SJSA1 (cell line): ENCODE data around the gene CBFB. TPM values are rescaled to one million over a fixed set of nuclear protein-coding genes. Genes with fewer than 3 reads are reported as not detected.
"Not testable (repeated sequence)": the region's sequence is repeated elsewhere in the genome, so short reads cannot be mapped to it uniquely, and the experiment has no call there.

Source experiments
- DNase-seq, 2 experiments: peaks; one replicate each; pipeline ENCODE4 v3.0.0-alpha.2; 2015 to 2020; ENCODE audit warnings: low spot score in 2 of 2, low read depth in 1 of 2
- H3K27ac ChIP-seq: fragments of 250-450 bp; sonication (Bioruptor Pico); 2 replicates; pipeline ENCODE4 v1.5.1; 2020; ENCODE audit warnings: mild to moderate bottlenecking, moderate library complexity
- H3K27me3 ChIP-seq: fragments of 250-450 bp; sonication (Bioruptor Pico); replicated peaks from 2 replicates; pipeline ENCODE4 v1.5.1; 2020; ENCODE audit warnings: mild to moderate bottlenecking, moderate library complexity
- H3K36me3 ChIP-seq: fragments of 250-450 bp; sonication (Bioruptor Pico); 2 replicates; pipeline ENCODE4 v1.5.1; 2020; ENCODE audit warnings: mild to moderate bottlenecking
- H3K4me1 ChIP-seq: fragments of 250-450 bp; sonication (Bioruptor Pico); replicated peaks from 2 replicates; pipeline ENCODE4 v1.6.1; 2021; ENCODE audit warnings: mild to moderate bottlenecking
- H3K4me3 ChIP-seq: fragments of 250-450 bp; sonication (Bioruptor Pico); 2 replicates; pipeline ENCODE4 v1.5.1; 2020; ENCODE audit warnings: mild to moderate bottlenecking
- H3K9me3 ChIP-seq: fragments of 250-450 bp; sonication (Bioruptor Pico); replicated peaks from 2 replicates; pipeline ENCODE4 v1.5.1; 2020; ENCODE audit warnings: mild to moderate bottlenecking
- total RNA-seq: library from RNA; depleted of rRNA; stranded (reverse); fragments of >200 nt; shearing (Covaris generic); gene quantifications from 2 replicates; pipeline ENCODE4 v1.2.3, GENCODE V29; 2014

Gene CBFB
- total RNA-seq, 1 experiment from 2014 or later = 170 TPM

- not testable (repeated sequence) for DNase-seq, H3K4me1 ChIP-seq, H3K27me3 ChIP-seq, H3K27ac ChIP-seq, H3K9me3 ChIP-seq, H3K4me3 ChIP-seq
- peaks cover 59% of the 10 kb centered on the region for H3K36me3 ChIP-seq
These were observed 93.8 kb downstream of the CBFB start for GRCh38 chr16:67122799-67123198.

GRCh38 chr16:67128417-67128816 is 99.5 kb downstream of the CBFB start:
- Histone ChIP-seq H3K9me3 (no peaks in the 10 kb centered on the region), H3K27me3 (no peaks in the 10 kb centered on the region), H3K27ac (no peak overlapping the region), H3K4me3 (no peak overlapping the region), H3K4me1 (no peaks in the 10 kb centered on the region), H3K36me3 (peaks cover 50% of the 10 kb centered on the region)
- DNase-seq = no peak

DNA sequence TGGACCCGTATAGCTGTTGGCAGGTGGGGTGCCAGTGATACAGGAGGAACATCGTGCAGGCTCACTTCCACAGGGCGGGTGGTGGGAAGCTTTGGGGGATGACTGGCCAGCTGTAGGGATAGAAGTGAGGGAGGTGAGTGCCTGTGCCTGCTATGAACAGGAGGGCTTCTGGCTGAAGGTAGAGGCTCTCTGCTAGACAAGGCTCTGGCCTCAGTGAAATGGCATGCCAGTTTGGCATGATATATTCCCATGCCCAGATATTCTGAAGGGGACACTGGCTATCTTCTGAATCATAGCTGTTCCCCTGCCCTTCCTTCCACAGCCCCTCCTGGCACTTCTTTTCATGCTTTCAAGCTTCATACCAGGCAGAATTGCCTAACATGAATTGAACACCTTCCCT is 99.9 kb downstream of the CBFB start:
- Histone ChIP-seq H3K4me3 (no peak overlapping the region), H3K9me3 (no peaks in the 10 kb centered on the region), H3K27ac (no peak overlapping the region), H3K4me1 (no peaks in the 10 kb centered on the region), H3K27me3 (no peaks in the 10 kb centered on the region), H3K36me3 (peaks cover 47% of the 10 kb centered on the region)
- no peak for DNase-seq

DNA sequence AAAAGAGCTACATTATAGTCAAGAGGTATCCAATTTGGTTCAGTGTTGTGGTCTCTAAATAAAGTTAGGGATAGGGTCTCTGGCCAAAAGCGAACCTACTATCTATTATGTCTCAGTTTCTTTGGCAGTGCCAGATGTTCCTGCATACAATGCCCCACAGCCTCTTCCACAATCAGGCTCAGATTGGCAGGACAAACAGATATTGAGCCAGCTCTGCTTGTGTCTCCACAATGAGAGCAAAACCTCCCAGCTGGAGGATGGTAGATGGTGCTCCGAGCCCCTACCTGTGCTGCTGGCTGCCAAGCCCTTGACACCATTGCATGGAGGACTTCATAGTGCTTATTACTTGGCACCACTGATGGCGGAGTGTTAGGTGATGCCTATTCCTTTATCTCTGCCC is 100.5 kb downstream of the CBFB start:
- no peak for DNase-seq
- no peaks in the 10 kb centered on the region for H3K9me3 ChIP-seq
- no peak overlapping the region for H3K4me3 ChIP-seq
- no peaks in the 10 kb centered on the region for H3K4me1 ChIP-seq
- peaks cover 47% of the 10 kb centered on the region for H3K36me3 ChIP-seq
- no peak overlapping the region for H3K27ac ChIP-seq
- no peaks in the 10 kb centered on the region for H3K27me3 ChIP-seq

- Histone ChIP-seq H3K9me3 (no peaks in the 10 kb centered on the region; the same call in 1 of the 2 replicates), H3K27ac (no peak overlapping the region), H3K27me3 (no peaks in the 10 kb centered on the region), H3K4me1 (no peaks in the 10 kb centered on the region), H3K36me3 (peaks cover 81% of the 10 kb centered on the region), H3K4me3 (no peak overlapping the region)
- DNase-seq = no peak
These were observed 108.7 kb downstream of the CBFB start for GRCh38 chr16:67137605-67138004.

GRCh38 chr16:67141391-67141790 is 112.4 kb downstream of the CBFB start:
- Histone ChIP-seq H3K4me3 (no peak overlapping the region), H3K36me3 (peaks cover 87% of the 10 kb centered on the region), H3K27ac (no peak overlapping the region), H3K27me3 (no peaks in the 10 kb centered on the region), H3K9me3 (no peaks in the 10 kb centered on the region; the same call in 1 of the 2 replicates), H3K4me1 (no peaks in the 10 kb centered on the region)
- DNase-seq = no peak

GRCh38 chr16:67142342-67142741 is 113.4 kb downstream of the CBFB start:
- Histone ChIP-seq H3K36me3 (peaks cover 88% of the 10 kb centered on the region), H3K27ac (no peak overlapping the region), H3K4me3 (no peak overlapping the region), H3K27me3 (no peaks in the 10 kb centered on the region), H3K9me3 (no peaks in the 10 kb centered on the region; the same call in 1 of the 2 replicates), H3K4me1 (no peaks in the 10 kb centered on the region)
- no peak for DNase-seq

DNA sequence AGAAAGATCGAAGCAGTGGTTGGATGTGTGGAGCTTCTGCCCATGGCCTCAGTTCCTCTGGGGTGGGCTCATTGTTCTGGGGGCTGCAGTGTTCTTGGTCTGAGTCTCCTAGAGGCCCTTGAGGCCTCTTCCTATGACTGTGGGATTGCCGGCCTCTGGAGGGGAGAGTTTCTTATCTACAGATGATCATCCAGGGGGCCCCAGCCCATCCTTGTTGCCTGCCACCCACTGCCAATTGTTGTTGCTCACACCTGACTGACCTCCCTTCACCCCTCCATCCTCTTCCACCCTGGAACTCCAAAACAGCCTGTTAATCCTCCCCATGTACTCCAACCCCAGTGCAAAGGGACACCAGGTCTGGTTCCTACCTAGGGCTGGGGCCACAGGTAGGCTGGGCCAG is 116.0 kb downstream of the CBFB start:
- peaks cover 8% of the 10 kb centered on the region for H3K9me3 ChIP-seq
- H3K36me3 ChIP-seq = peaks cover 97% of the 10 kb centered on the region
- no peak overlapping the region for H3K4me3 ChIP-seq
- DNase-seq = no peak
- no peaks in the 10 kb centered on the region for H3K27me3 ChIP-seq
- peaks cover 7% of the 10 kb centered on the region for H3K4me1 ChIP-seq
- no peak overlapping the region for H3K27ac ChIP-seq

- Histone ChIP-seq H3K36me3 (peaks cover 97% of the 10 kb centered on the region), H3K4me1 (peaks cover 15% of the 10 kb centered on the region), H3K27ac (no peak overlapping the region), H3K4me3 (no peak overlapping the region), H3K27me3 (no peaks in the 10 kb centered on the region), H3K9me3 (peaks cover 10% of the 10 kb centered on the region)
- no peak for DNase-seq
These were observed 116.8 kb downstream of the CBFB start for GRCh38 chr16:67145746-67146145.

GRCh38 chr16:67146523-67147357 is 117.8 kb downstream of the CBFB start:
- Histone ChIP-seq H3K4me3 (no peak overlapping the region), H3K4me1 (peaks cover 25% of the 10 kb centered on the region), H3K27me3 (no peaks in the 10 kb centered on the region), H3K27ac (no peak overlapping the region), H3K36me3 (peaks cover 90% of the 10 kb centered on the region), H3K9me3 (peaks cover 10% of the 10 kb centered on the region)
- DNase-seq = no peak

- Histone ChIP-seq H3K9me3 (peaks cover 10% of the 10 kb centered on the region), H3K4me1 (peaks cover 25% of the 10 kb centered on the region), H3K36me3 (peaks cover 82% of the 10 kb centered on the region), H3K4me3 (no peak overlapping the region), H3K27me3 (no peaks in the 10 kb centered on the region), H3K27ac (no peak overlapping the region)
- DNase-seq = no peak
These were observed 118.6 kb downstream of the CBFB start for GRCh38 chr16:67147437-67148140.

DNA sequence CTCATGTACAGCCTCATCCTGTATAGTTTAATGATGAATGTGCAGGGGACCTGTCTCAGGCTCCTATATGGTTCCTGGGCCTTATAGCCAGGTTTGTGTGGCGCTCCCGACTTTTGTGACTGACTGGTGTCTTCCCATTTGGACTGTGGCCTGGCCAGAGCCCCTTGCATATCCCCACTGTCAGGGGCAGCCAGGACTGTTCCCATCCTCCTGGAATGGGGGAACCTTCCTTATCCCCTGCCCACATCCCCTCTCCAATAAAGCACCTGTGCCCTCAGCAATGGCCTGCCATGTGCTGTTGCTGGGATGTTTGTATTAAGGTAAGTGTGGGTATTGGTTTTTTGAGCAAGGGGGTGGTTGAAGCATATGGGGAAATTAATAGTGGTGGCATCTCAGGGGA is 119.3 kb downstream of the CBFB start:
- no peak overlapping the region for H3K27ac ChIP-seq
- peaks cover 10% of the 10 kb centered on the region for H3K9me3 ChIP-seq

DNA sequence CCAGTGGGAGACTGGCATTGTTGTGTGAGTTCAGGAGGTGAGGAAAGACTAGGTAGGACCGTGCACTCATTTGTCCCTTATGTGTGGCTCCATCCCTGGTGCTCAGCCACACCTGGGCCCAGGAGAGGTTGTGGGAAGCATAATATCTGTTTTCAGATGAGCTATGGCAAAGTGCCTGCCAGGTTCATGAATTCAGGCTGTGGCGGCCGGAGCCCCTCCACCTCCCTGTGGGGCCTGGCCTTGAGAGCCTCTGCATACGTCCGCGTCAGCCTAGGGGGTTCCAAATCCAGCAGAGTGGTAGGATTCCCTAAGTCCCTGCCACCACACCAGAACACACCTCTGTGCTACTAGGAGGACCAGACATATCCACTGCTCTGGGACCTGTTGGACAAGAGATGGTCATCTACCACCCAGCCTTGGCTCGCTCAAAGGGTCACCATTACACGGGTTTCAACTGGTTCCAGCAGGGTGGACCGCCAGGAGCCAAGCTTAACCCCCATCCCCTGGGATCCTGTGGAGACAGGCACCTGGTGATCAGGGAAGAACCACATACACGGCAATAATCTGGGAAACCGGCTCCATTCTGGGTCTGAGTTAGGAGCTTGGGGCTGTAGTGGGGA is 119.8 kb downstream of the CBFB start:
- Histone ChIP-seq H3K36me3 (peaks cover 71% of the 10 kb centered on the region), H3K27ac (no peak overlapping the region), H3K9me3 (peaks cover 10% of the 10 kb centered on the region), H3K4me1 (peaks cover 25% of the 10 kb centered on the region), H3K27me3 (no peaks in the 10 kb centered on the region), H3K4me3 (no peak overlapping the region)
- no peak for DNase-seq

More for the DNA sequence above, 119.3 kb downstream of the CBFB start:
- no peak overlapping the region for H3K4me3 ChIP-seq
- no peak for DNase-seq
- H3K27me3 ChIP-seq = no peaks in the 10 kb centered on the region
- H3K36me3 ChIP-seq = peaks cover 75% of the 10 kb centered on the region
- H3K4me1 ChIP-seq = peaks cover 25% of the 10 kb centered on the region
